HEK293T (cell line): ENCODE results near the gene ERI3.

ENCODE experiments used
- CTCF ChIA-PET: fragments of 350-600 bp; formaldehyde crosslinking; extraction: SDS; loops from one replicate; lab custom pipeline; 2021; ENCODE audit warnings: antibody characterized with exemption, inconsistent platforms; lab: Yijun Ruan, JAX
- POLR2A ChIA-PET: fragments of 350-600 bp; formaldehyde crosslinking; extraction: SDS; loops from one replicate; lab custom pipeline; 2020; ENCODE audit warnings: antibody characterized with exemption, inconsistent platforms; lab: Yijun Ruan, JAX
- DNase-seq: peaks from one replicate; pipeline ENCODE4 v3.0.0; 2012; ENCODE audit warnings: mixed read lengths; ENCODE audit errors: extremely low spot score
- ARNT ChIP-seq: fragments of 450-650 bp; IDR thresholded peaks from 2 replicates; pipeline ENCODE4 v1.6.1; 2017; ENCODE audit warnings: mild to moderate bottlenecking
- BHLHE40 ChIP-seq: fragments of 450-650 bp; IDR thresholded peaks from 2 replicates; pipeline ENCODE4 v1.6.1; 2016; ENCODE audit warnings: mild to moderate bottlenecking, moderate library complexity, borderline replicate concordance
- CTBP1 ChIP-seq: fragments of 450-650 bp; IDR thresholded peaks from 2 replicates; pipeline ENCODE4 v1.6.1; 2016; ENCODE audit warnings: borderline replicate concordance
- ELF4 ChIP-seq: fragments of 450-650 bp; IDR thresholded peaks from 2 replicates; pipeline ENCODE4 v1.6.1; 2017; ENCODE audit warnings: antibody characterized with exemption
- FOXA1 ChIP-seq: fragments of 450-650 bp; IDR thresholded peaks from 2 replicates; pipeline ENCODE4 v1.6.1; 2016; ENCODE audit warnings: mild to moderate bottlenecking
- FOXK2 ChIP-seq: fragments of 450-650 bp; IDR thresholded peaks from 2 replicates; pipeline ENCODE4 v1.6.1; 2016; ENCODE audit warnings: mild to moderate bottlenecking
- FOXM1 ChIP-seq: fragments of 450-650 bp; IDR thresholded peaks from 2 replicates; pipeline ENCODE4 v1.6.1; 2017; ENCODE audit warnings: mild to moderate bottlenecking, borderline replicate concordance
- HDGF ChIP-seq: fragments of 450-650 bp; IDR thresholded peaks from 2 replicates; pipeline ENCODE4 v1.6.1; 2017; ENCODE audit warnings: antibody characterized with exemption, borderline replicate concordance
- L3MBTL2 ChIP-seq: fragments of 450-650 bp; conservative IDR thresholded peaks from 2 replicates; pipeline ENCODE4 v1.6.1; 2016; ENCODE audit warnings: mild to moderate bottlenecking
- LEF1 ChIP-seq: fragments of 450-650 bp; IDR thresholded peaks from 2 replicates; pipeline ENCODE4 v1.6.1; 2017; ENCODE audit warnings: mild to moderate bottlenecking, borderline replicate concordance
- NFRKB ChIP-seq: fragments of 450-650 bp; IDR thresholded peaks from 2 replicates; pipeline ENCODE4 v1.6.1; 2016; ENCODE audit warnings: mild to moderate bottlenecking, moderate library complexity
- PKNOX1 ChIP-seq: fragments of 450-650 bp; IDR thresholded peaks from 2 replicates; pipeline ENCODE4 v1.6.1; 2016
- SP1 ChIP-seq: fragments of 450-650 bp; IDR thresholded peaks from 2 replicates; pipeline ENCODE4 v1.6.1; 2017
- SUZ12 ChIP-seq: fragments of 450-650 bp; IDR thresholded peaks from 2 replicates; pipeline ENCODE4 v1.6.1; 2016; ENCODE audit warnings: mild to moderate bottlenecking
- TARDBP ChIP-seq: fragments of 450-650 bp; IDR thresholded peaks from 2 replicates; pipeline ENCODE4 v1.6.1; 2016
- ZNF384 ChIP-seq: fragments of 450-650 bp; IDR thresholded peaks from 2 replicates; pipeline ENCODE4 v1.6.1; 2016

ERI3 gene

GRCh38 chr1:44300852-44301251, 54.2 kb downstream of the ERI3 start:
- TF ChIP-seq ELF4 (no peak), PKNOX1 (no peak), FOXA1 (no peak), HDGF (no peak), NFRKB (no peak), BHLHE40 (no peak), ARNT (no peak)
- CTCF ChIA-PET = no interaction called here
- DNase-seq = no peak
- POLR2A ChIA-PET = no interaction called here

DNA sequence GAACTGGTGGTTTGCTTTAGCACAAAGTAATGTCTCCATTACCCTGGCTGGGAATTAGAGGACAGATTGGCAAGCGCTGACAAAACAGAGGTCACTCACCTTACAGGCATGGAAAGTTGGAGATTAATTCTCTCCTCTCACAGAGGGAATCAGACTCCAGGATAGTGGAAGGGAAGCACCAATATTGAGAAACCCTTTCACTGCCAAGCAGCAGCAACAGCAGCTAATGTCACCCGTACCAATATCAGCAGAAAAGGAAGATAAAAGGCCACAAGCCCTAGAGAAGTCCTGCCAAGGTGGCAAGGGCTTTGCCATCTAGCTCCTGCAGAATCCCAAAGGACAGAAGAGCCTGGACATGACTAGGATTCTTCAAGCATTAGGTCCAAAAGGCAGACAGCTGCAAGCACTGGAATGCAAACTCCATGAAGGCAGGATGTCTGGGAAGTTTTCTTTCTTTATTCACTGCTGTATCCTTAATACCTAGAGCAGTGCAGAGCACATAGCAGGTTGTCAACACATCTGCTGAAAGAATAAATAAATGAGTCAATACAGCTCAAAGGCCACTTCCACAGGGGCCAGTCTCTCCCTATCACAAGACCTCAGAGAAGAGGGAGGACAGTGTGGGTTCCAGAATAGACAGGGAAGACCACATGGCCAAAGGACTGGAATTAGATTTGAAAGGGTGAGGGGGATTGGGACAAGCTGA, 57.2 kb downstream of the ERI3 start:
- ChIA-PET POLR2A (no interaction called here), CTCF (no interaction called here)
- no peak for TF ChIP-seq ZNF384
- TF ChIP-seq ELF4 = no peak
- TF ChIP-seq TARDBP = no peak
- TF ChIP-seq ARNT = no peak
- no peak for TF ChIP-seq L3MBTL2
- no peak for TF ChIP-seq FOXK2
- no peak for TF ChIP-seq LEF1
- no peak for TF ChIP-seq BHLHE40
- no peak for TF ChIP-seq SP1
- DNase-seq = no peak

DNA sequence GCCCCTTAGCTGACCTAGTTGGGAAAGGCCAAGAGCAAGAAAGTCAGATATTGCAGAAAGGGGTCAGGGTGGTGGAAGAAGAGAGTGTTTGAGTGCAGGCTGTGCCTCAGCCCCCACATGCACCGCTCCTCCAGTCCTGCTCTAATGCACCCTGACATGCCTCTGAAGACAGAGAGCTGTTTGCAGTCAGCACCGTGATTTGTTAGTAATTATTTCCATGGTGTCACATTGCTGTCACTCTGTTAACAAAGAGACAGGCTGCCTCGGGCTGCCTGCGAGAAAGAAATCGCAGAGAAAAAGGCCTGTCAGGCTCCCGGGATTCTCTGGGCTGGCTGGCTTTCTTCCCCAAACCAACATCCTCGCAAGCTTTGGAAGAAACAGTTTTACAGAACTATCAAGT, 58.3 kb downstream of the ERI3 start:
- no peak for TF ChIP-seq FOXK2
- no peak for TF ChIP-seq PKNOX1
- TF ChIP-seq TARDBP = no peak
- TF ChIP-seq ARNT = no peak
- no peak for TF ChIP-seq FOXA1
- TF ChIP-seq NFRKB = no peak
- no peak for TF ChIP-seq HDGF
- no peak for TF ChIP-seq BHLHE40
- no peak for TF ChIP-seq SUZ12
- no peak for TF ChIP-seq L3MBTL2
- TF ChIP-seq CTBP1 = no peak
- no peak for TF ChIP-seq SP1
- TF ChIP-seq ZNF384 = no peak
- no peak for TF ChIP-seq LEF1
- TF ChIP-seq FOXM1 = no peak
- TF ChIP-seq ELF4 = no peak
- ChIA-PET POLR2A (no interaction called here), CTCF (interaction anchor here (1.6 kb wide), 1 partner anchor 79 kb away, joined by 4 read pairs; no protein-coding TSS in a partner anchor)
- no peak for DNase-seq

DNA sequence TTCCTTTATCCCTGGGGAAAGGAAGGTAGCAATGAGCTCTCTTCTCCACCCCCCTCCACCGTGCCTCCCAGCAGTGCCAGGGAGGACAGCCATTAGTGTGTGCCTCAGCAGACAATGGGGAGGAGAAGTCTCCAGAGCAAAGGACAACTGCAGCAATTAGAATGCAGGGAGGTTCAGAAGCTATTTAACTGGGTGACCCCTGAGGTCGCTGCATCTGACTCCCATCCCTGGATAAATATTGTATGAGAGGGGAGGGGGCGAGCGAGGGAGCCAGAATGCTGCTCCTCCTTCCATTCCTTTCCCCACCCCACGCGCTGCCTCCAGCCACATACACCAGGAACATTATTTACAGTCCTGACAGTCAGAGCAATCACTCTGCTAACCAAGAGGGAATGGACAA, 59.0 kb downstream of the ERI3 start:
- ChIA-PET POLR2A (no interaction called here), CTCF (interaction anchor here (1.6 kb wide), 1 partner anchor 79 kb away, joined by 4 read pairs; no protein-coding TSS in a partner anchor)
- no peak for TF ChIP-seq LEF1
- no peak for TF ChIP-seq FOXK2
- no peak for TF ChIP-seq PKNOX1
- no peak for TF ChIP-seq FOXM1
- no peak for TF ChIP-seq ZNF384
- TF ChIP-seq CTBP1 = no peak
- no peak for TF ChIP-seq NFRKB
- TF ChIP-seq SUZ12 = no peak
- TF ChIP-seq HDGF = no peak
- TF ChIP-seq ELF4 = no peak
- TF ChIP-seq FOXA1 = no peak
- no peak for TF ChIP-seq BHLHE40
- TF ChIP-seq ARNT = no peak
- TF ChIP-seq SP1 = no peak
- no peak for TF ChIP-seq L3MBTL2
- DNase-seq = no peak

GRCh38 chr1:44294588-44295007, 60.5 kb downstream of the ERI3 start:
- DNase-seq = peak; percentile 56
- TF ChIP-seq SP1 (no peak), SUZ12 (no peak), L3MBTL2 (no peak), ARNT (no peak), FOXA1 (no peak), HDGF (no peak), ZNF384 (no peak), PKNOX1 (no peak)
- CTCF ChIA-PET = interaction anchor here (0.6 to 1.4 kb wide), 4 partner anchors 22 to 77 kb away, joined by 3 to 9 read pairs (median 5); no protein-coding TSS in a partner anchor
- POLR2A ChIA-PET = interaction anchor here (0.6 kb wide), 1 partner anchor 81 kb away, joined by 4 read pairs; the partner anchor contains the start of gene DMAP1
